ENCODE results near the gene RAB6A.

- TF ChIP-seq CTCF (IDR thresholded peaks at IDR 0.05) (no peak), ZFX (IDR thresholded peaks at IDR 0.05; ENCODE audit: borderline replicate concordance) (no peak)
Observed at GRCh38 chr11:73667891-73668290, 93.0 kb downstream of the RAB6A start.
